Ovary (tissue), 9 donors: ENCODE measurements around the gene AP1M2. TPM values are rescaled to one million over a fixed set of nuclear protein-coding genes. Genes with fewer than 3 reads are reported as not detected.

Experiments
- DNase-seq, 5 donors: peaks; one replicate each; pipeline ENCODE4 v3.0.0-alpha.2; 2019 to 2020
- H3K27ac ChIP-seq, 2 donors: fragments of 200-600 bp; one replicate each; pipeline versions ENCODE4 v1.5.1 to v1.8.0; 2019 to 2022
- H3K27me3 ChIP-seq: fragments of 200-600 bp; one replicate; pipeline ENCODE4 v1.8.0; 2022
- H3K36me3 ChIP-seq: fragments of 200-600 bp; sonication (generic); one replicate; pipeline ENCODE4 v1.5.1; 2019
- H3K4me1 ChIP-seq: one replicate; pipeline ENCODE4 v1.8.1; 2013; ENCODE audit warnings: mild to moderate bottlenecking, moderate library complexity; ENCODE audit not compliant: insufficient read depth
- H3K4me3 ChIP-seq: fragments of 200-600 bp; sonication (generic); one replicate; pipeline ENCODE4 v1.5.1; 2017
- H3K9me3 ChIP-seq, 2 donors: fragments of 200-600 bp in 1 of 2; sonication (generic) in 1 of 2; one replicate each; pipeline versions ENCODE4 v1.5.1 to v1.8.1; 2013 to 2019; ENCODE audit warnings: mild to moderate bottlenecking in 1 of 2, moderate library complexity in 1 of 2
- EP300 ChIP-seq: sonication (generic); formaldehyde crosslinking; IDR thresholded peaks from one replicate; pipeline ENCODE4 v1.6.1; 2017; ENCODE audit warnings: antibody characterized with exemption
- POLR2A ChIP-seq: fragments of 450-650 bp; IDR thresholded peaks from one replicate; pipeline ENCODE4 v1.6.1; 2017; ENCODE audit warnings: antibody characterized with exemption, mild to moderate bottlenecking, moderate library complexity
- WGBS, 3 donors: extraction: QIAGEN DNeasy Blood & Tissue Kit in 1 of 3; methylation state at CpG; one replicate each; pipeline versions ENCODE4 v1.1.5 to v1.1.7; 2013 to 2017; 5-methylcytosine and 5-hydroxymethylcytosine counted together
- intact Hi-C, 4 donors: fragments of 100-400 bp; cut with DNase I; formaldehyde crosslinking; loops; one replicate each; pipeline versions ENCODE4 v1.11.0 to v1.15.1; 2022 to 2023
- polyA plus RNA-seq, 2 donors: library from polyadenylated mRNA; stranded (reverse); fragments of 200-250 nt in 1 of 2; fragments of 350-450 nt in 1 of 2; fragmentation: Illumina TruSeq in 1 of 2; extraction: RNeasy Lipid Tissue Mini Kit (QIAGEN cat#74804) in 1 of 2; gene quantifications; one replicate each; pipeline ENCODE4 v1.2.3, GENCODE V29; 2013 to 2014
- total RNA-seq, 7 donors: library from RNA; depleted of rRNA in 2 of 7; stranded (reverse); fragments of >200 nt in 2 of 7; fragmentation: NEBNext Ultra II Directional in 3 of 7; extraction: Animal tissue kit (Norgen Biotek cat#: 25700) in 3 of 7; gene quantifications; one replicate each; pipeline versions ENCODE4 v1.1.0 to v1.2.4, GENCODE V29; 2016 to 2023
- TF ChIP-seq, protein P1 (sequence below), 3 donors: fragments of 450-650 bp in 2 of 3; fragments of 200-600 bp in 1 of 3; IDR thresholded peaks; one replicate each; pipeline versions ENCODE4 v1.5.1 to v1.8.0; 2016 to 2022; ENCODE audit warnings: antibody characterized with exemption in 3 of 3, mild to moderate bottlenecking in 1 of 3
- donor health status: DM: no; HTN: no; CAD: no; lungs with moderate emphysema.
- donor health status: DM: no; HTN: no; CAD: no.
- donor health status: Bipolar disorder and iron deficiency.
- donor health status: DM: yes; HTN: yes; CAD: no.
- donor health status: DM: no; HTN: no; CAD: no.
- donor health status: DM: yes; HTN: yes; CAD: no.

AP1M2 gene
- total and polyA plus RNA-seq, 9 donors, result 0.19 to 45.5 (median 2.9) TPM; not detected in 1

DNA sequence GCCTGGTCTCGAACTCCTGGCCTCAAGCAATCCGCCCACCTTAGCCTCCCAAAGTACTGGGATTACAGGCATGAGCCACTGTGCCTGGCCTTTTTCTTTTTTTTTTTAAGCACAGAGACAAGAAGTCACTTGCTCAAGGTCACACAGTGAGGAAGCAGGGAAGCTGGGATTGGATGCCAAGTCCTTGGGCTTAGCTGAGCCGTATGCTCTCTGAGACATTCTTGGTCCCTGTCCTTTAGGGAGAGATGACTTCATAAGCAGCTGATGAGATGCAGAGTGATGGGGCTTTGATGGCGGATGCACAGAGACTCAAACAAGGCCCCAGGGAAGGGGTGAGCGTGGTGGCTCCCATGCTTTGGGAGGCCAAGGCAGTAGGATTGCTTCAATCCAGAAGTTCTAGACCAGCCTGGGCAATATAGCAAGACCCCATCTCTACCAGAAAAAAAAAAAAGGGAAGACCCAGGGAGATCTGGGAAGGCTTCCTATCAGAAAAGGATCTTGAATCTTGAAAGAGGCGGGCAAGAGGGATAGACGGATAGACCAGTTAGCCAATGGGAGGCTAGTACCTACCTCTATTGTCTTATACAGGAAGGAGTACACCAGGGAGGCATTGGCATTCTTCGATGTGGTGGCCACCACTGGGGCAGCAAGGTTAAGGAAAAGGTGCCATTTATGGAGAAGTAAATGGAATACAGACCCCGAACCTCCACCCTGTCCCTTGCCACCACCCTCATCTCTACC lies 3.9 kb downstream of the AP1M2 start:
- intact Hi-C loops, result loop anchor here in 1 of 4 donors (5.0 kb wide), 2 partner anchors 109 to 279 kb away; no protein-coding TSS in a partner anchor
- no peaks in the 10 kb centered on the region for H3K36me3 ChIP-seq
- WGBS, 3 donors, result 75 to 83% (median 80%) methylated on average over 9 of the region's 9 CpGs
- no peak overlapping the region for H3K4me3 ChIP-seq
- no peaks in the 10 kb centered on the region for H3K9me3 ChIP-seq
- TF ChIP-seq POLR2A, result no peak
- no peak for DNase-seq
- no peaks in the 10 kb centered on the region for H3K27me3 ChIP-seq
- no peak overlapping the region for H3K27ac ChIP-seq
- H3K4me1 ChIP-seq, result no peaks in the 10 kb centered on the region

DNA sequence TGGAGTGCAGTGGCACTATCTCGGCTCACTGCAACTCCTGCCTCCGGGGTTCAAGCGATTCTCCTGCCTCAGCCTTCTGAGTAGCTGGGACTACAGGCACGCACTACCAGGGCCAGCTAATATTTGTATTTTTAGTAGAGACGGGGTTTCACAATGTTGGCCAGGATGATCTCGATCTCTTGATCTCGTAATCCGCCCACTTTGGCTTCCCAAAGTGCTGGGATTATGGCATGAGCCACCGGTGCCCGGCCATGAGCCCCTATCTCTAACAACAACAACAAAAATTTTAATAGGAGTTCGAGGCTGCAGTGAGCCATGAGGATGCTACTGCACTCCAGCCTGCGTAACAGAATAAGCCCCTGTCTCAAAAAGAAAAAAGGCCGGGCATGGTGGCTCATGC lies 5.0 kb downstream of the AP1M2 start:
- no peak overlapping the region for H3K27ac ChIP-seq
- intact Hi-C loops, result loop anchor here in 1 of 4 donors (5.0 kb wide), 2 partner anchors 110 to 280 kb away; no protein-coding TSS in a partner anchor
- H3K36me3 ChIP-seq, result no peaks in the 10 kb centered on the region
- H3K27me3 ChIP-seq, result no peaks in the 10 kb centered on the region
- H3K4me3 ChIP-seq, result no peak overlapping the region
- H3K4me1 ChIP-seq, result no peaks in the 10 kb centered on the region
- TF ChIP-seq POLR2A (no peak), EP300 (no peak)
- TF ChIP-seq, protein P1, sequence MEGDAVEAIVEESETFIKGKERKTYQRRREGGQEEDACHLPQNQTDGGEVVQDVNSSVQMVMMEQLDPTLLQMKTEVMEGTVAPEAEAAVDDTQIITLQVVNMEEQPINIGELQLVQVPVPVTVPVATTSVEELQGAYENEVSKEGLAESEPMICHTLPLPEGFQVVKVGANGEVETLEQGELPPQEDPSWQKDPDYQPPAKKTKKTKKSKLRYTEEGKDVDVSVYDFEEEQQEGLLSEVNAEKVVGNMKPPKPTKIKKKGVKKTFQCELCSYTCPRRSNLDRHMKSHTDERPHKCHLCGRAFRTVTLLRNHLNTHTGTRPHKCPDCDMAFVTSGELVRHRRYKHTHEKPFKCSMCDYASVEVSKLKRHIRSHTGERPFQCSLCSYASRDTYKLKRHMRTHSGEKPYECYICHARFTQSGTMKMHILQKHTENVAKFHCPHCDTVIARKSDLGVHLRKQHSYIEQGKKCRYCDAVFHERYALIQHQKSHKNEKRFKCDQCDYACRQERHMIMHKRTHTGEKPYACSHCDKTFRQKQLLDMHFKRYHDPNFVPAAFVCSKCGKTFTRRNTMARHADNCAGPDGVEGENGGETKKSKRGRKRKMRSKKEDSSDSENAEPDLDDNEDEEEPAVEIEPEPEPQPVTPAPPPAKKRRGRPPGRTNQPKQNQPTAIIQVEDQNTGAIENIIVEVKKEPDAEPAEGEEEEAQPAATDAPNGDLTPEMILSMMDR (IDR thresholded peaks at IDR 0.05), result no peak
- 83 to 93% (median 89%) methylated on average over 13 of the region's 13 CpGs for WGBS, 3 donors
- no peak for DNase-seq
- no peaks in the 10 kb centered on the region for H3K9me3 ChIP-seq

DNA sequence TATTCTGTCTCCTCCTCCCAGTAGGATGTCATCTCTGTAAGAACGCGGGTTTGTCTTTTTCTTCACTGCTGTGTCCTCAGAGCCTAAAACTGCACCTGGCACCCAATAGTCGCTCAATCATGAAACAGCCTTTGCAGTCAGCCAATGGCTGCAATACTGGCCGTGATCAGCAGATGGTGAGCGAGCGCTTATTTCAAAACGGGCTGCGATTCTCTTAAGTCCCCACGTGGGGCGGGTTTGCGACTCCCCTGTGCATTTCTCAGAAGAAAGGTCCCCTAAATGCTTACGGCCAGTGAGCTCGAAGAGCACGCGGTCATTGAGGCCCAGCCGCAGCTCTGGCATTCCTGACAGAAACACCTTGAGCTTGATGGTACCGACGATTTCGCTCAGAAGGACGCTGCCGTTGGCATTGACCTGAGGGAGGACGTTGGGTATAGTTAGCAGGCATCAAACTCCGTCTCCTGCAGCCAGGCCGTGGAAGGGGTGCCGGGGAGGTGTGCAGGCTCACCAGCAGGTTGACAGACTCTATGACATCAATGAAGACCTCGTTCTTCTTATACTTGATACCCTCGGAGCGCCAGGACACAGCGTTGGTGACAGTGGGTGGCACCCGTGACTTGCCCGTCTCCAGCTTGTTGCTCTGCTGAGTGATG lies 6.0 kb downstream of the AP1M2 start:
- Histone ChIP-seq H3K36me3 (no peaks in the 10 kb centered on the region), H3K27me3 (no peaks in the 10 kb centered on the region), H3K9me3 (no peaks in the 10 kb centered on the region), H3K4me1 (no peaks in the 10 kb centered on the region), H3K4me3 (no peak overlapping the region), H3K27ac (no peak overlapping the region)
- TF ChIP-seq POLR2A, result no peak
- TF ChIP-seq, protein P1 (IDR thresholded peaks at IDR 0.05), result peak; percentile 84 to 99 (median 98)
- intact Hi-C loops, result loop anchor here (1.0 to 5.0 kb wide), 4 partner anchors 63 to 281 kb away; no protein-coding TSS in a partner anchor
- 16 to 24% (median 17%) methylated on average over 31 of the region's 31 CpGs for WGBS, 3 donors
- DNase-seq, result peak; percentile 77 to 91 (median 89)

DNA sequence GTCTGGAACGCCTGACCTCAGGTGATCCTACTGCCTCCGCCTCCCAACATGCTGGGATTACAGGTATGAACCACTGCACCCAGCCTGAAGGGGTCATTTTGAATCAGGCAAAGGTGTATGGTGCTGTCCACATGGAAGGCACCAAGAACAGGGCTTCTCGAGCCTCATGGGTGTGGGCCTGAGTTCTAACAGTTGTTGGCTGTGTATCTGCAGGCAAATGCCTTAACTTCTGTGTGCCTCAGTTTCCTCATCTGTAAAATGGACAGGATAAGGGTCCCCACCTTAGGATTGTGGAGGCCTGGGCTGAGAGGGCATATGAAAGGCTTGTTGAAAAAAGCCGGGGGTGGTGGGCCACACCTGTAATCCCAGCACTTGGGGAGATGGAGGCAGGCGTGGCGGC lies 9.2 kb downstream of the AP1M2 start:
- Histone ChIP-seq H3K9me3 (no peaks in the 10 kb centered on the region), H3K27me3 (no peaks in the 10 kb centered on the region), H3K27ac (no peak overlapping the region), H3K4me1 (no peaks in the 10 kb centered on the region), H3K36me3 (no peaks in the 10 kb centered on the region), H3K4me3 (no peak overlapping the region)
- TF ChIP-seq, protein P1 (IDR thresholded peaks at IDR 0.05), result no peak
- TF ChIP-seq EP300, result no peak
- no peak for TF ChIP-seq POLR2A
- intact Hi-C loops, result no loop called here
- WGBS, 3 donors, result 83 to 98% (median 95%) methylated on average over 6 of the region's 6 CpGs
- no peak for DNase-seq
